Fibroblast of pulmonary artery (primary cell): ENCODE data around the gene CEACAM20.
"Not testable (repeated sequence)": the region's sequence is repeated elsewhere in the genome, so short reads cannot be mapped to it uniquely, and the experiment has no call there.

ENCODE experiments used
- DNase-seq: peaks from one replicate; pipeline ENCODE4 v3.0.0-alpha.2; 2010; ENCODE audit warnings: low read depth
- H3K4me3 ChIP-seq: replicated peaks from 2 replicates; pipeline ENCODE4 v1.5.1; 2011; ENCODE audit warnings: low read depth, mild to moderate bottlenecking, control low read depth, low read length, moderate library complexity
- TF ChIP-seq, protein P1 (sequence below): IDR thresholded peaks from 2 replicates; pipeline ENCODE4 v1.5.1; 2011; ENCODE audit warnings: mild to moderate bottlenecking, control low read depth, low read length, inconsistent platforms; ENCODE audit errors: missing control alignments

CEACAM20 gene

DNA sequence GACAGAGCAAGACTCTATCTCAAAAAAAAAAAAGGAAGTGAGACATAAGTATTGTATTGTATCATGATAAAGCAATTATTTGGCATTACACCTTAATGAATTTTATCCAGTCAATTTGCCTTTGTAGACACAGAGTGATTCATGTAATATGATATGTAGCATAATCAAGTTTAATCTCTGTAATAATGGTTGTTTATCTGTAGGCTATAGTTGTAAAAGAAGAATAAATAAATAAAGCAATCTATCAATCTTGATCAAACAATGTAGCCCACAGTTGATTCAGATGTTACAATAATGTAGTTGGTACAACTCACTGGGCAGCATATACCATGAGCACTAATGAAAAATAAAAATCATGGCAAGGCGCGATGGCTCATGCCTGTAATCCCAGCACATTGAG lies 28.5 kb upstream of the CEACAM20 start:
- no peak for DNase-seq
- H3K4me3 ChIP-seq: no peak overlapping the region
- TF ChIP-seq, protein P1, sequence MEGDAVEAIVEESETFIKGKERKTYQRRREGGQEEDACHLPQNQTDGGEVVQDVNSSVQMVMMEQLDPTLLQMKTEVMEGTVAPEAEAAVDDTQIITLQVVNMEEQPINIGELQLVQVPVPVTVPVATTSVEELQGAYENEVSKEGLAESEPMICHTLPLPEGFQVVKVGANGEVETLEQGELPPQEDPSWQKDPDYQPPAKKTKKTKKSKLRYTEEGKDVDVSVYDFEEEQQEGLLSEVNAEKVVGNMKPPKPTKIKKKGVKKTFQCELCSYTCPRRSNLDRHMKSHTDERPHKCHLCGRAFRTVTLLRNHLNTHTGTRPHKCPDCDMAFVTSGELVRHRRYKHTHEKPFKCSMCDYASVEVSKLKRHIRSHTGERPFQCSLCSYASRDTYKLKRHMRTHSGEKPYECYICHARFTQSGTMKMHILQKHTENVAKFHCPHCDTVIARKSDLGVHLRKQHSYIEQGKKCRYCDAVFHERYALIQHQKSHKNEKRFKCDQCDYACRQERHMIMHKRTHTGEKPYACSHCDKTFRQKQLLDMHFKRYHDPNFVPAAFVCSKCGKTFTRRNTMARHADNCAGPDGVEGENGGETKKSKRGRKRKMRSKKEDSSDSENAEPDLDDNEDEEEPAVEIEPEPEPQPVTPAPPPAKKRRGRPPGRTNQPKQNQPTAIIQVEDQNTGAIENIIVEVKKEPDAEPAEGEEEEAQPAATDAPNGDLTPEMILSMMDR: no peak

DNA sequence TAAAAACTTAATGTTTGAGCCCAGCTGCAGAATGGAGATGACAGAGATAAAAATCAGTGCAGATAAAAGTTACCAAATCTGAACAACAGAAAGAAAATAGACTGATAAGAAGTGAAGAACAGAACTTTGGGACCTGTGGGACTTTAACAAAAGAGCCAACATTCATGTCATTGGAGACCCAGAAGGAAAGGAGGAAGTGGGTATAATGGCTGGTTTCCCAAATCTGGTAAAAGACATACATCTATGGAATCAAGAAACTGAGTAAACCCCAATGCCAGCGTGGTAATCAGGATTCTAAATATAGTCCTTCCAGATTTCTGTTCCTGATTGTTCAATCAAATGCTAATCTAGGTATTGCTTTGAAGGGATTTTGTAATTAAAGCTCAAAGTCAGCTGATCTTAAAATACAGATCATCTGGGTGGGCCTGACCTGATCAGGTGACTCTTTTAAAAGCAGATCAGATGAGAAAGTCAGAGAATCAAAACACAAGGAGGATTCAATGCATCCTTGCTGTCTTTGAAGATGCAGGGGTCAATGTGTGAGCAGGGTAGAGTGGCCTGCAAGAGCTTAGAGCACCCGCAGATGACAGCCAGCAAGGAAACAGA lies 25.3 kb upstream of the CEACAM20 start:
- H3K4me3 ChIP-seq: no peak overlapping the region
- TF ChIP-seq, protein P1: no peak
- DNase-seq: no peak

DNA sequence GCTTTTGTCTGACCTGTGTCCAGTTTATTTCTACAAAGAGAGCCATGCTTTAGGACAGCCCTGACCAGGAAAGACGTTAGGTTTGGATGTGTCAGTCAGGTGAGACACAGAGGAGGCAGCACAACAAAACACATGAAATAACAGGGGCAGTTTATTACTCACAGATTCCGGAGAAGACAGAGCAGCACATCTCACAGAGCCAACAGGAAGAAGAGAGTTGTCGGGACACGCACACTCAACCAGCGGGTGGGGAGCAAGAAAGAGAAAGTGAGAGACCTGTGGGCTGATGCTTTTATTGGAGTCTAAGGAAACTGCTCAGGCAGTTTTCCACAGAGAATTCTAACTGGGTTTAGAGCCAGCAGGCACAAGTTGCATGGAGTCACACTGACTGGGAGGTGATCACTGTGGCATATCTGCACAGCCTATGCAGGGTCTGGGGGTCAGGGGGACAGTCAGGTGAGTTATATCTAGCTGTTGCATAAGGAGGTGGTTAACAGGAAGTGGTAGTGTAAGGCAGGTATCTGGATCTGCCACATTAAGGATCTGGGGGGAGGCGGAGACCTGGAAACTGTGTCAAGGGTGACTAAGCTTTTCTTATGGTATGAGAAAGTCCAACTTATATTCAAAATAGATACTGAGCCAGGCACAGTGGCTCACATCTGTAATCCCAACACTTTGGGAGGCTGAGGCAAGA lies 24.1 kb upstream of the CEACAM20 start:
- TF ChIP-seq, protein P1: no peak
- H3K4me3 ChIP-seq: no peak overlapping the region
- peak; percentile 12 for DNase-seq

DNA sequence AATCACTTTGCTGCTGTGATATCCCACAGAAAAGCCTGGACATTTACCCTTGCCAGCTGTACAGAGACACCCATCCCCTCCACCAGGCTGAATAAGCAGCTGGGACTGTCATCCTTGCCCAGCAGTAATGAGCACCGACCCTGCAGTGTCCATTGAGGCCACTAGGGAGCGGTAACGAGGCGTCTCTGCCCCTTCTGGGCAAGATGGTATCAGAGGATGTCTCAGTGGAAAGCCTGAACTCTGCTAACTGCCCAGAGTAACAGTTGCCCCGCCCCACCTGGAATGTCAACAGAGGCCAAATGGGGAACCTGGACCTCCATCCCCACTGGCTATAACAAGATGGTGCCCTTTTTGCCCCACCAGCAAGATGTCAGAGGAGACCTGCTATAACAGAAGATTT lies 22.8 kb upstream of the CEACAM20 start:
- TF ChIP-seq, protein P1: peak; percentile 56
- DNase-seq: peak; percentile 29
- no peak overlapping the region for H3K4me3 ChIP-seq

DNA sequence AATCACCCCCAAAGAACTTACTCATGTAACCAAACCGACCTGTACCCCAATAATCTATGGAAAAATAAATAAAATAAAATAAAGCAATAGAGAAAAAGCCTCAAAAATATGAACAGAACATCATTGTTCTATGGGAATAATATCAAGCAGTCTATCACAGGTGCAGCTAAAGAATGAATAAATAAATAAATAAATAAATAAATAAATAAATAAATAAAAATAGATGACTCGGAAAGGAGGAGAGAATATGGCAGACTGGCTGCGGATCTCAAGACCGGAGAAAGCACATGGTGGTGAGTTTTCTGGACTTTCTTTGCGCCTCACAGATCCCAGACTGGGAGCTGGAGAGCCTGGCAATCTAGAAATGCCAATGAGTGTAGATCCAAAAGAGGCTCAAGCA lies 22.4 kb upstream of the CEACAM20 start:
- no peak overlapping the region for H3K4me3 ChIP-seq
- no peak for DNase-seq
- TF ChIP-seq, protein P1: no peak

DNA sequence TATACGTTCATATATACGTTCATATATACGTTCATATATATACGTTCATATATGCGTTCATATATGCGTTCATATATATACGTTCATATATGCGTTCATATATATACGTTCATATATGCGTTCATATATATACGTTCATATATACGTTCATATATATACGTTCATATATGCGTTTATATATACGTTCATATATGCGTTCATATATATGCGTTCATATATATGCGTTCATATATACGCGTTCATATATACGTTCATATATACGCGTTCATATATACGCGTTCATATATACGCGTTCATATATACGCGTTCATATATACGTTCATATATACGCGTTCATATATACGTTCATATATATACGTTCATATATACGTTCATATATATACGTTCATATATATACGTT lies 21.5 kb upstream of the CEACAM20 start:
- DNase-seq, H3K4me3 ChIP-seq: not testable (repeated sequence)

DNA sequence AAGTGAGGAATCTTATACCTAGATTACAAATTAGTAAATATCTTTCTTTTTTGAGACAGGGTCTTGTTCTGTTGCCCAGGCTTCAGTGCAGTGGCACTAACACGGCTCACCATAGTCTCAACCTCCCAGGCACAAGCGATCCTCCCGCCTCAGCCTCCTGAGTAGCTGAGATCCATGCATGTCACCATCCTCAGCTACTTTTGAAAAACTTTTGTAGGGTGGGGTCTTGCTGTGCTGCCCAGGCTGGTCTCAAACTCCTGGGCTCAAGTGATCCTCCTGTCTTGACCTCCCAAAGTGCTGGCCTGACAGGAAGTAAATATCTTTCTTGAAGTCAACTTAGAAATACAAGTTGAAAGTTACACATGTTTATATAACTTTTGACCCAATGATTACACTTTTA lies 20.0 kb upstream of the CEACAM20 start:
- TF ChIP-seq, protein P1: no peak
- H3K4me3 ChIP-seq: no peak overlapping the region
- no peak for DNase-seq
